PC-3 (cell line): Measurements from ENCODE around the gene GINS2. TPM values are rescaled to one million over a fixed set of nuclear protein-coding genes. Genes with fewer than 3 reads are reported as not detected.

Source experiments
- ATAC-seq: fragments of 200-7000 bp; cut with Tn5 transposase; 2 replicates; pipeline ENCODE4 v1.9.1; 2020; ENCODE audit warnings: mild to moderate bottlenecking, moderate library complexity
- BruUV-seq: library from RNA; stranded (reverse); fragments of 400-500 nt; replicated peaks from 2 replicates; lab custom pipeline; 2021; lab: Mats Ljungman, UMichigan
- CTCF ChIA-PET: fragments of 300-600 bp; sonication (Branson Sonifier 250); formaldehyde crosslinking; loops from one replicate; lab custom pipeline; 2022; ENCODE audit warnings: antibody characterized with exemption; lab: Charles Lee
- POLR2A ChIA-PET: fragments of 300-600 bp; sonication (Branson Sonifier 250); formaldehyde crosslinking; loops from one replicate; lab custom pipeline; 2022; ENCODE audit warnings: antibody characterized with exemption; ENCODE audit not compliant: unreplicated experiment; lab: Charles Lee
- DNase-seq: peaks from one replicate; pipeline ENCODE4 v3.0.0-alpha.2; 2015
- H2AFZ ChIP-seq: fragments of 300-600 bp; sonication (generic); 2 replicates; pipeline ENCODE4 v1.6.0; 2016; ENCODE audit warnings: antibody characterized with exemption, low read length
- H3F3A ChIP-seq: fragments of 300-600 bp; sonication (generic); one replicate; pipeline ENCODE4 v1.6.0; 2017; ENCODE audit warnings: antibody characterized with exemption, low read length, control low read depth, mild to moderate bottlenecking; ENCODE audit not compliant: unreplicated experiment
- H3K27ac ChIP-seq: fragments of 300-600 bp; sonication (generic); 2 replicates; pipeline ENCODE4 v1.5.1; 2016; ENCODE audit warnings: mild to moderate bottlenecking, low read length
- H3K27me3 ChIP-seq: fragments of 300-600 bp; sonication (generic); 2 replicates; pipeline ENCODE4 v1.6.1; 2016; ENCODE audit warnings: low read length, mixed read lengths
- H3K36me3 ChIP-seq: fragments of 300-600 bp; sonication (generic); 2 replicates; pipeline ENCODE4 v1.6.1; 2016; ENCODE audit warnings: low read depth, mixed run types, low read length, mixed read lengths
- H3K4me1 ChIP-seq: fragments of 300-600 bp; sonication (generic); 2 replicates; pipeline ENCODE4 v1.5.1; 2016; ENCODE audit warnings: low read length; ENCODE audit not compliant: insufficient read depth
- H3K4me2 ChIP-seq: fragments of 300-600 bp; sonication (generic); 2 replicates; pipeline ENCODE4 v1.6.0; 2016; ENCODE audit warnings: low read length
- H3K4me3 ChIP-seq: fragments of 300-600 bp; sonication (generic); 2 replicates; pipeline ENCODE4 v1.5.1; 2016; ENCODE audit warnings: mild to moderate bottlenecking, low read length, mixed read lengths
- H3K79me2 ChIP-seq: fragments of 300-600 bp; sonication (generic); 2 replicates; pipeline ENCODE4 v1.6.1; 2017; ENCODE audit warnings: low read length, mixed read lengths
- H3K9ac ChIP-seq: fragments of 300-600 bp; sonication (generic); 2 replicates; pipeline ENCODE4 v1.6.0; 2016; ENCODE audit warnings: mild to moderate bottlenecking, low read length
- H3K9me2 ChIP-seq: fragments of 300-600 bp; sonication (generic); replicated peaks from 2 replicates; pipeline ENCODE4 v1.6.1; 2016; ENCODE audit warnings: mixed run types, low read length, mixed read lengths
- H3K9me3 ChIP-seq: fragments of 300-600 bp; sonication (generic); 2 replicates; pipeline ENCODE4 v1.6.1; 2016; ENCODE audit warnings: low read length, mixed read lengths
- H4K20me1 ChIP-seq: fragments of 300-600 bp; sonication (generic); 2 replicates; pipeline ENCODE4 v1.6.1; 2016; ENCODE audit warnings: low read length, mixed read lengths
- CTCF ChIP-seq: fragments of 300-600 bp; sonication (generic); conservative IDR thresholded peaks from 2 replicates; pipeline ENCODE4 v1.5.1; 2017; ENCODE audit warnings: antibody characterized with exemption, low read depth, mild to moderate bottlenecking, low read length
- EZH2 ChIP-seq: fragments of 300-600 bp; sonication (generic); IDR thresholded peaks from one replicate; pipeline ENCODE4 v1.6.1; 2017; ENCODE audit warnings: antibody characterized with exemption, mild to moderate bottlenecking, low read length; ENCODE audit not compliant: unreplicated experiment
- EZH2phosphoT487 ChIP-seq: fragments of 300-600 bp; sonication (generic); IDR thresholded peaks from 2 replicates; pipeline ENCODE4 v1.6.1; 2018; ENCODE audit warnings: mild to moderate bottlenecking, antibody characterized with exemption, low read length, borderline replicate concordance
- intact Hi-C: fragments of 100-400 bp; cut with micrococcal nuclease; formaldehyde crosslinking; loops from 2 replicates; pipeline ENCODE4 v1.9.0; 2023
- total RNA-seq: library from RNA; depleted of rRNA; stranded (reverse); fragments of >200 nt; gene quantifications from 2 replicates; pipeline ENCODE4 v1.2.3, GENCODE V29; 2014

The GINS2 gene
- total RNA-seq, 1 experiment from 2014 or later: 28.7 TPM

- 0 out of 2 replicates have a peak, but pooled peaks cover 7% of the 10 kb centered on the region for H3K79me2 ChIP-seq
- H3K4me2 ChIP-seq: no peak overlapping the region
- H2AFZ ChIP-seq: no peak overlapping the region
- TF ChIP-seq CTCF (no peak), EZH2phosphoT487 (no peak), EZH2 (no peak)
- H3K27ac ChIP-seq: no peak overlapping the region
- POLR2A ChIA-PET: no interaction called here
- no peaks in the 10 kb centered on the region for H4K20me1 ChIP-seq
- H3F3A ChIP-seq: no peaks in the 10 kb centered on the region
- no peak overlapping the region for H3K4me3 ChIP-seq
- H3K9me2 ChIP-seq: no peaks in the 10 kb centered on the region
- H3K9me3 ChIP-seq: no peaks in the 10 kb centered on the region
- no peaks in the 10 kb centered on the region for H3K27me3 ChIP-seq
- CTCF ChIA-PET: no interaction called here
- BruUV-seq: no TSS peak
- intact Hi-C loops: no loop called here
- no peaks in the 10 kb centered on the region; the same call in 1 of the 2 replicates for H3K36me3 ChIP-seq
- ATAC-seq (no peak), DNase-seq (no peak)
- H3K4me1 ChIP-seq: no peaks in the 10 kb centered on the region
- H3K9ac ChIP-seq: no peak overlapping the region
Observed at GRCh38 chr16:85735946-85736345, 47.2 kb upstream of the GINS2 start.

- Histone ChIP-seq H3K9ac (no peak overlapping the region), H3F3A (no peaks in the 10 kb centered on the region), H3K27me3 (no peaks in the 10 kb centered on the region), H3K4me2 (no peak overlapping the region), H3K4me3 (no peak overlapping the region), H3K36me3 (no peaks in the 10 kb centered on the region; the same call in 1 of the 2 replicates), H3K9me2 (no peaks in the 10 kb centered on the region), H3K9me3 (no peaks in the 10 kb centered on the region), H3K4me1 (no peaks in the 10 kb centered on the region), H4K20me1 (no peaks in the 10 kb centered on the region), H2AFZ (no peak overlapping the region), H3K27ac (no peak overlapping the region), H3K79me2 (0 out of 2 replicates have a peak, but pooled peaks cover 4% of the 10 kb centered on the region)
- BruUV-seq: no TSS peak
- no peak for ATAC-seq
- ChIA-PET CTCF (no interaction called here), POLR2A (no interaction called here)
- DNase-seq: no peak
- TF ChIP-seq CTCF (no peak), EZH2 (no peak)
- intact Hi-C loops: no loop called here
Observed at GRCh38 chr16:85735225-85735635, 46.5 kb upstream of the GINS2 start.

DNA sequence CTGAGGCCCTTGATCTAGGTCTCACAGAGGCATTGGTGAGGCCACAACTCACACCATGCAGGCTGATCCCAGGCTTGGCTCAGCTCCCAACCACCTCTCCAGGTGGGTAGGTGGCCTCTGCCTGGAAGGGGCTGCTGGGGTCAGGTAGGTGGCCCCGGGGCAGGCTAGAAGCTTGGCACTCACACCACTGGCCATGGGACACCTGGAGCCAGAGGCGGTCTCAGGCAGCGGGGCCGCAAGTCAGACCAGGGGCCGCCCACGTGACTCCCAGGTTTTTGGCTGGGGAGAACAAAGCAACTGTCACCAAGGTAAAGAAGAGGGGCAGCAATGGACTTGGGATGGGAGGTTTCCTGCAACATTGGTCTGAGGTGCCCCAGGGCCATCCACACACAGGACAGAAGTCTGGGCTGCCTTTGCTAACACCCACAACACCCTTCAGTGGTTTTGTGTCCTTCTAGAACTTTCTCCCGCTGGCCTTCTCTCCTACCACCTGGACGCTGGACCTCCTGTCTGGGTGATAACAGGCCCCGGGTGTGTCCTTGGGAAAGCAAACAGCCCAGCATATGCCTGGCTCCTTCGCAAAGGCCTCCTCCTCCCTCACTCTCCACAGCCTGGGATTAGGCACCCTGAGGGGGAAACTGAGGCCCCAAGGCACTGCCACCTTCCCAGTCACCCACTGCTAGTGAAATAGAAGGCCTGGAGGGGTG lies 45.7 kb upstream of the GINS2 start:
- Histone ChIP-seq H3K27me3 (no peaks in the 10 kb centered on the region), H3K4me2 (no peak overlapping the region), H4K20me1 (no peaks in the 10 kb centered on the region), H3F3A (no peaks in the 10 kb centered on the region), H3K4me3 (no peak overlapping the region), H3K9ac (no peak overlapping the region), H3K79me2 (0 out of 2 replicates have a peak, but pooled peaks cover 4% of the 10 kb centered on the region), H3K9me2 (no peaks in the 10 kb centered on the region), H3K36me3 (no peaks in the 10 kb centered on the region; the same call in 1 of the 2 replicates), H3K4me1 (no peaks in the 10 kb centered on the region), H3K27ac (no peak overlapping the region), H2AFZ (no peak overlapping the region), H3K9me3 (no peaks in the 10 kb centered on the region)
- no peak for TF ChIP-seq EZH2
- no peak for DNase-seq
- ChIA-PET CTCF (no interaction called here), POLR2A (no interaction called here)
- no peak for ATAC-seq
- intact Hi-C loops: no loop called here
- BruUV-seq: no TSS peak
